GM18498 (cell line): ENCODE measurements around the gene SCCPDH.
A peak's percentile ranks its signal among the peaks of the same experiment; 100 is the strongest.
"Not testable (repeated sequence)": the region's sequence is repeated elsewhere in the genome, so short reads cannot be mapped to it uniquely, and the experiment has no call there.

Experiments used
- ATAC-seq: cut with Tn5 transposase; IDR thresholded peaks from one replicate; pipeline ENCODE4 v1.9.1; 2021; ENCODE audit warnings: mild to moderate bottlenecking, moderate library complexity; ENCODE audit not compliant: unreplicated experiment

The SCCPDH gene

DNA sequence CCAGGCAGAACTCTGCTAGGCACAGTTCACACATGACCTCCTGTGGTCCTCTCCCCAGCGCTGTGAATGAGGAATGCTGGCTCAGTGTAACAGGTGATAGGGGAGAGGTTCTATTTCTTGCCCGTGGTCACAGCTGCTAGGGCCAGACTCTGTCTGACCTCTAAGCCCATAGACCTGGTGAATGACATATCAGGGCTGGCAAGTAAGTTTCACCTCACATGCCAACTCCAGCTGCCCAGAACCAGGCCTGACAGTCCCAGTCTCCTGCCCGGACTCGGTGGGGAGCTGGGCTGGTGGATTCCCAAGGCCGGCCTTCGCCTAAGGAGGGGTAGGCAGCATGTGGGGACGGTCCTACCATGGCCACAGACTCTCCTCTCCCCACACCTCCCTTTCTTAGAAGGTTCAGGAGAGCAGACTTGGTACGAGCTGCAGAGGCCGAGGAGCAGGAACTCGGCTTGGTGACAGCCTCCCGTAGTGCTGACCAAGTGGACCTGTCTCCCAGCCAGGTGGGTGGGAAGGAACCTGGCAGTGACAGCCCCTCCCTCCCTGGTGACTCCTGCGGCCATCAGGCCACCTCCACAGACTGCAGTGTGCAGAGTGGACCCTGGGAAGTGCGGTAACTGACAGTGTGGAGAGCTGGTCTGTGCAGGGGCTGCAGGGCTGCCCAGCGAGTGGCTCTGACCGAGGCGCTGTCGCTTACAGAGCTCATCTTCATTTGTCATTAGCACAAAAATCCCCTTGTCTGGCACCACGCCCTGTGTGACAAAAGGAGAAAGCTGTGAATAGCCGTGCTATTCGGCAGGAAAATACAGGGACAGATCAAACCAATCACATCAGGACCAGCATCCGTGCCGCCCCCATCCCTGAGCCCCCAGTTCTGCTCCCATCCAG lies 74.6 kb downstream of the SCCPDH start:
- ATAC-seq = no peak

DNA sequence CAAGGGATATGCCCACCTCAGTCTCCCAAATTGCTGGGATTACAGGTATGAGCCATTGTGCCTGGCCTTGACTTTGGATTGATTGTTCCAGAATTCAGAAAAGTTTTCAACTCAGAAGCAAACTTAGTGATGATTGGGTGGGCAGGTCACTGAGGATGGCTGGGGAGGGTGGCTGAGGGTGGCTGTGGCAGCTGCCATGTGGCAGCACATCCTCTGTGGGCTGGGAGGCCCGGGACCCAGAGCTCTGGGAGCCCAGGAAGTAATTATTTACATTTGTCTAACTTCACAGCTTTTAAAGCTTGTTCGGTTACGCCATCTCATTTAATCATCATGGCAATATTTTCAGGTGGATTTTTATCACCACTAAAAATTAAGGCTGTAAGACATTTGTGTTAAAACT lies 76.1 kb downstream of the SCCPDH start:
- ATAC-seq = no peak

DNA sequence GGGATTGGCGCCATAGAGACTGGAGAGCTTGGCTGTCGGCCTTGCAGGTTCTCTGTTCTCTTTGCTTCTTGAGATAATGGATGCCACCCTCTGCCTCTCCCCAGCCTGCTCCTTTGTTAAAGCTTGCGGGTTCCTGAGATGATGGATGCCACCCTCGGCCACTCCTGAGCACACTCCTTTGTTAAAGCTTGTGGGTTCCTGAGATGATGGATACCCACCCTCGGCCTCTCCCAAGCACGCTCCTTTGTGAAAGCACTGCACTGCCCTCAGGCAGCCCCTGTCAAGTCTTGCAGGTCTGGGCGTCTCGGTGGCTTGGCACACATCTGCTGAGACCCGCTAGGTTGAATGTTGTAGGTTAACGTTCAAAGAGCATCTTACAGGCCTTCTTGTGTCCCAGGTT lies 76.5 kb downstream of the SCCPDH start:
- ATAC-seq = no peak

DNA sequence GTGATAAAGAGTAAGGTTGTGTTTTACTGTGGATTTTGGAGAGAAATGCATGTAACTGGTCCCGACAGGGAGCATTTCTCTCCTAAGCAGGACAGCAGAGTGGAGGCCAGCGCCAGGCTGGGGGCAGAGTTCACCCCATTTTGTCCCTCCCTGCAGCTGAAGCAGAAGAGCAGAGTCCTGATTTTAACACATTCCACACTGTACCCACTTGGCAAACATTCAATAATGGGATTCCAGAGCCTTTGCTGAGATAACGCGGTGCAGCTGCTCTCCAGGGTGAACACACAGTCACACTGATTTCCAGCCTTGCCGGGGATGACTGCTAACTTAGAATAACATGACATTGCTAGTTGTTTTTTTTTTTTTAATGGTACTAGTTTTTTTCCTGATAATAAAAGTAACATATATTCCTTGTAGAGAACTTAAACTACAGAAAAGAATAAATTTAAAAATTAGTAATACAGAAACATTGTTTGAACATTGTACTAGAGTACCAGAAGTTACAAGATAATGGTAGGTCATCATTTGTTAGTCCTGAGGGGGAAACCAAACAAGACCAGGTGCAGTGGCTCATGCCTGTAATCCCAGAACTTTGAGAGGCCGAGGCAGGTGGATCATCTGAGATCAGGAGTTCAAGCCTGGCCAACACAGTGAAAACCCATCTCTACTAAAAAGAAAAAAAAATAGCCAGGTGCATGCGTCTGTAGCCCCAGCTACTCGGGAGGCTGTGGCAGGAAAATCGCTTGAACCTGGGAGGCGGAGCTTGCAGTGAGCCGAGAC lies 77.2 kb downstream of the SCCPDH start:
- no peak for ATAC-seq

DNA sequence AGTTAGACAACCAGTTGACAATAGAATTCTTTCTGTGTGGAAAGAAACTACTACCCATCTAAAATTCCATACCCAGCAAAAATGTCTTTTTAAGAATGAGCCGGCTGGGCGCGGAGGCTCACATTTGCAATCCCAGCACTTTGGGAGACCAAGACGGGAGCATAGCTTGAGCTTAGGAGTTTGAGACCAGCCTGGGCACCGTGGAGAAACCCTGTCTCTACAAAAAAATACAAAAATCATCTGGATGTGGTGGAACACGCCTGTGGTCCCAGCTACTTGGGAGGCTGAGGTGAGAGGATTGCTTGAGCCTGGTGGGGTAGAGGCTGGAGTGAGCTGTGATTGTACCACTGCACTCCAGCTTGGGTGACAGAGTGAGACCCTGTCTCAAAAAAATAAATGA lies 79.2 kb downstream of the SCCPDH start:
- no peak for ATAC-seq

DNA sequence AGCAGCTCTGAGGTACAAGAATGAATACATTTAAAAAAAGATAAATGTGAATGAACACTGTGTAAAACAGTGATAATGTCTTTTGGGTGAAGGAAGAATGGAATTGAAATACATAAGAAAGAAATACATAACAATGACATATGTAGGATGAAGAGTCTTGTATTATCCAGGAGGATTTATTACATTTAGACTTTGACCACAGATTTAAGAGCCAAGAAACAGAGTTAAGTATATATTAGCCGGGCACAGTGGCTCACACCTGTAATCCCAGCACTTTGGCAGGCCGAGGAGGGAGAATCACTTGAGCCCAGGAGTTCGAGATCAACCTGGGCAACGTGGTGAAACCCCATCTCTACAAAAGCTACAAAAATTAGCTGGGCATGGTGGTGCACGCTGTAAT lies 79.7 kb downstream of the SCCPDH start:
- no peak for ATAC-seq

DNA sequence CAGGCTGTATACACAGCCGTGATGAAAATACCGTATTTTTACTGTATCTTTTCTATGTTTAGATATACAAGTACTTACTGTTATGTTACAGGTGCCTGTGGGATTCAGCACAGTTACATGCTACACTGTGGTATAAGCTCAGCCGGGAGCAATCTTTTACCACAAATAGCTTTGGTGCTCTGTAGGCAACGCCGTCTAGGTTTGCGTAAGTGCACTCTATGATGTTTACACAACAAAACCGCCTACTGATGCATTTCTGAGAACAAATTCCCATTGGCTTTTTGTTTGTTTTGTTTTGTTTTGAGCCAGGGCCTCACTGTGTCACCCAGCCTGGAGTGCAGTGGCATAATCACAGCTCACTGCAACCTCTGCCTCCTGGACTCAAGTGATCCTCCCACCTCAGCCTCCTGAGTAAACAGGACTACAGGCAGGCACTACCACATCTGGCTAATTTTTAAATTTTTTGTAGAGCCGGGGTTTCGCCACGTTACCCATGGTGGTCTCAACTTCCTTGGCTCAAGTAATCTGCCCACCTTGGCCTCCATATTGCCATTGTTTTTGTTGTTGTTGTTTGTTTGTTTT lies 81.0 kb downstream of the SCCPDH start:
- no peak for ATAC-seq

DNA sequence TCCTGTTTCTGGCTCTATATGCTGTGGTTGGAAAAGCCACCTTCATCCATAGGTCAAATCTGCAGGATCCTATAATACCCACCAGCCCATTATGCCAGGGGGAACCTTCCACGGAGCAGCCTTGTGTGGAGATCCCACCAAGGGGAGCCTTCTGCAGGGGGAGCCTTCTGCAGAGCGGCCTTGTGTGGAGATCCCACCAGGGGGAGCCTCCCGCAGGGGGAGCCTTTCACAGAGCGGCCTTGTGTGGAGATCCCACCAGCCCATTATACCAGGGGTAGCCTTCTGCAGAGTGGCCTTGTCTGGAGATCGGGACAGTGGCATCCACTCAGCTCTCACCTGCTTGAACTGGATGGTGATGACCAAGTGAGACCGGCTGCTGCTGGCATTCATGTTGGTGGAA lies 85.3 kb downstream of the SCCPDH start:
- no peak for ATAC-seq

DNA sequence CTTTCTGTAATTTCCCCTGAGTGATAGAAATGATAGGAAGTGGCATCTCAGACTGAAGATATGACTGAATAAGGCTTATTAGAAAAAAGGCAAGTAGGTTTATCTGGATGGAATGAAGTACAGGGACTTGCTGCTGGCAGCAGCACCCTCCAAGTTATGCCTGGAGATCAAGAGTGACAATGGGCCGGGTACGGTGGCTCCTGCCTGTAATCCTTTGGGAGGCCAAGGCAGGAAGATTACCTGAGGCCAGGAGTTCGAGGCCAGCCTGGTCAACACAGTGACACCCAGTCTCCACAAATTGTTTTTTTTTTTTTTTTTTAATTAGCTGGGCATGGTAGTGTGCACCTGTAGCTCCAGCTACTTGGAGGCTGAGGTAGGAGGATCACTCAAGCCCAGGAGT lies 87.8 kb downstream of the SCCPDH start:
- ATAC-seq = no peak

DNA sequence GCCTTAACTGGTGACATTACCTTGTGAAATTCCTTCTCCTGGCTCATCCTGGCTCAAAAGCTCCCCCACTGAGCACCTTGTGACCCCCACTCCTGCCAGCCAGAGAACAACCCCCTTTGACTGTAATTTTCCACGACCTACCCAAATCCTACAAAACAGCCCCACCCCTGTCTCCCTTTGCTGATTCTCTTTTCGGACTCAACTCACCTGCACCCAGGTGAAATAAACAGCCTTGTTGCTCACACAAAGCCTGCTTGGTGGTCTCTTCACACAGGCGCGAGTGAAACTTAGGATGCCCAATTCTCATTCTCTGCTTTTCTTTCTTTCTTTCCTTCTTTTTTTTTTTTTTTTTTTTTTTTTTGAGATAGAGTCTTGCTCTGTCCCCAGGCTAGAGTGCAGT lies 89.1 kb downstream of the SCCPDH start:
- not testable (repeated sequence) for ATAC-seq

DNA sequence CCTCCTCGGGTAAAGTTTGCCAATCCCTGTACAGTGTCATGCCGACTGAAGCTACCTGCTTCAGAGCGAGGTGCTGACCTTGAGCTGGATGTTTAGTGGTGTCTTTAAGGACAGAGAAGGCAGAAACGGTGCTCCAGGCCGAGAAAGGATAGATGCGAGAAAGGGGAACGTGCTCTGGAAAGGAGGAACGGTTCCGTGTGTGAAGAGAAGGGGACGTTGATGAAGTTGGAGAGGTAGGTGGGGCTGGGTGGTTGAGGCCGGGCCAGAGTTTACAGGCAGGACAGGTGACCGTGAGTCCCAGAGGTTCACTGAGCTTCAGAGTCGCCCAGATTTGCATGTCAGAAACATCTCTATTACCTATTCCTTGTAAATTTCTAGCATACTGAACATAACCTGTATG lies 90.7 kb downstream of the SCCPDH start:
- no peak for ATAC-seq

DNA sequence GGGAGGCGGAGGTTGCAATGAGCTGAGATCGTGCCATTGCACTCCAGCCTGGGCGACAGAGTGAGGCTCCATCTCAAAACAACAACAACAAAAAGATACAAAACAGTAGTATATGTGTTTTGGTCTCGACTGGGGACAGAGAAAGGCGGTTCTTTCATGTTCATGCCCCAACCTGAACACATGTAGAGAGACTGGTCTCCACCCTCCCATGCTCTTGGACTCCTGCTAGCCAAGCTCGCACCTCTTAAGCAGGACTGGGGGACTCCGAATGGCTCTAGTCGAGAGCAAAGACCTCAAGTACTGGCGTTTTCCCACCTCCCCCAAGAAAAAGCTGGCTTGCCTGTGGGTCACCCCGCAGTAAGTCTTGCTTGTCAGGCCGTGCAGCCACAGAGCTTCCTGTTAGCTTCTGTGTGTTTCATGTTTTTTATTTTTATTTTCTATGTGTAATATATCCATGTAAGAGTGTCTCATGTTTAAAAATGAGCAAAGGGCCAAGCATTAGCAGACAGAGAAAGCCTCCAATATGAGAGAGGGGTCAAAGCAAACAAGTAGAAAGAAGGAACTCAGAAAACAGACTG lies 91.6 kb downstream of the SCCPDH start:
- peak; percentile 74 for ATAC-seq
